HepG2 (cell line): ENCODE measurements around the gene TM9SF2. TPM values are rescaled to one million over a fixed set of nuclear protein-coding genes. Genes with fewer than 3 reads are reported as not detected.

Source experiments
- ATAC-seq: fragments of 200-7000 bp; cut with Tn5 transposase; 3 replicates; pipeline ENCODE4 v1.9.1; 2020; ENCODE audit warnings: mild to moderate bottlenecking, moderate library complexity
- BruUV-seq: library from RNA; stranded (reverse); fragments of 400-500 nt; replicated peaks from 2 replicates; lab custom pipeline; 2021; lab: Mats Ljungman, UMichigan
- CTCF ChIA-PET: fragments of 300-600 bp; formaldehyde crosslinking; extraction: SDS; loops from one replicate; lab custom pipeline; 2021; ENCODE audit warnings: low total read pairs, inconsistent platforms, low intra/inter-chr PET ratio; lab: Yijun Ruan, JAX
- POLR2A ChIA-PET: fragments of 350-600 bp; sonication (Branson Sonifier 250); formaldehyde crosslinking; loops from one replicate; lab custom pipeline; 2020; ENCODE audit warnings: antibody characterized with exemption, inconsistent platforms; lab: Yijun Ruan, JAX
- DNase-seq: peaks from one replicate; pipeline ENCODE4 v3.0.0-alpha.2; 2015; ENCODE audit warnings: low spot score
- FAIRE-seq: peaks from 3 replicates; lab custom pipeline; 2011; peaks lifted over from hg19 to GRCh38; lab: Jason Lieb, UNC
- H2AFZ ChIP-seq: one replicate; pipeline ENCODE4 v1.6.1; 2011; ENCODE audit warnings: low read length, inconsistent platforms
- H3K27ac ChIP-seq: fragments of 300-600 bp; 3 replicates; pipeline ENCODE4 v1.8.0; 2011; ENCODE audit warnings: mixed run types, mild to moderate bottlenecking, mixed read lengths, low read length, inconsistent platforms; ENCODE audit not compliant: insufficient read depth; ENCODE audit errors: extremely low read length
- H3K27me3 ChIP-seq, 2 experiments: fragments of 200-600 bp in 1 of 2; 2 replicates in 1 of 2; 3 replicates in 1 of 2; pipeline versions ENCODE4 v1.6.0 to v1.8.0; 2011; ENCODE audit warnings: low read length in 2 of 2, mild to moderate bottlenecking in 2 of 2, moderate library complexity in 2 of 2, inconsistent platforms in 1 of 2; ENCODE audit not compliant: insufficient read depth in 2 of 2, control insufficient read depth in 1 of 2
- H3K36me3 ChIP-seq, 2 experiments: fragments of 200-600 bp in 1 of 2; replicated peaks in 1 of 2; 2 replicates in 1 of 2; 3 replicates in 1 of 2; pipeline versions ENCODE4 v1.5.1 to v1.8.0; 2011; ENCODE audit warnings: low read length in 2 of 2, inconsistent platforms in 1 of 2; ENCODE audit not compliant: insufficient read depth in 2 of 2, control insufficient read depth in 1 of 2
- H3K4me1 ChIP-seq: 2 replicates; pipeline ENCODE4 v1.5.1; 2012; ENCODE audit warnings: low read length, inconsistent platforms; ENCODE audit not compliant: insufficient read depth
- H3K4me2 ChIP-seq: 2 replicates; pipeline ENCODE4 v1.6.0; 2011; ENCODE audit warnings: low read depth, low read length, inconsistent platforms
- H3K4me3 ChIP-seq, 3 experiments: fragments of 200-600 bp in 1 of 3; sonication (generic), shearing (Covaris generic) in 1 of 3; replicated peaks in 1 of 3; 2 replicates each; pipeline ENCODE4 v1.5.1; 2011 to 2016; ENCODE audit warnings: low read length in 3 of 3, inconsistent platforms in 2 of 3, low read depth in 2 of 3, mild to moderate bottlenecking in 2 of 3, control low read depth in 1 of 3, mixed read lengths in 1 of 3; ENCODE audit not compliant: insufficient read depth in 1 of 3
- H3K79me2 ChIP-seq: one replicate; pipeline ENCODE4 v1.6.1; 2011; ENCODE audit warnings: low read length, inconsistent platforms; ENCODE audit not compliant: insufficient read depth
- H3K9ac ChIP-seq: 2 replicates; pipeline ENCODE4 v1.6.0; 2011; ENCODE audit warnings: mild to moderate bottlenecking, low read depth, low read length, inconsistent platforms; ENCODE audit not compliant: insufficient read depth
- H3K9me3 ChIP-seq: 2 replicates; pipeline ENCODE4 v1.5.1; 2012; ENCODE audit warnings: mild to moderate bottlenecking, low read length
- H4K20me1 ChIP-seq: 2 replicates; pipeline ENCODE4 v1.6.0; 2011; ENCODE audit warnings: inconsistent platforms, mild to moderate bottlenecking, low read length, moderate library complexity; ENCODE audit not compliant: insufficient read depth
- ATF2 ChIP-seq: sonication (generic); formaldehyde crosslinking; IDR thresholded peaks from 2 replicates; pipeline ENCODE4 v1.4.0; 2020; ENCODE audit warnings: missing genetic modification reagents
- JDP2 ChIP-seq: sonication (generic); formaldehyde crosslinking; IDR thresholded peaks from 2 replicates; pipeline ENCODE4 v1.8.1; 2022; ENCODE audit warnings: missing genetic modification reagents, borderline replicate concordance
- KAT7 ChIP-seq: IDR thresholded peaks from 2 replicates; pipeline ENCODE4 v1.6.1; 2018; ENCODE audit warnings: borderline replicate concordance, missing compliant biosample characterization
- MXD3 ChIP-seq: IDR thresholded peaks from 2 replicates; pipeline ENCODE4 v1.6.1; 2016; ENCODE audit warnings: mild to moderate bottlenecking, missing biosample characterization, missing genetic modification reagents
- ZBTB7B ChIP-seq: sonication (generic); formaldehyde crosslinking; IDR thresholded peaks from 2 replicates; pipeline ENCODE4 v1.4.0; 2020; ENCODE audit warnings: missing genetic modification reagents
- ZNF496 ChIP-seq: sonication (generic); formaldehyde crosslinking; IDR thresholded peaks from 2 replicates; pipeline ENCODE4 v1.8.1; 2023; ENCODE audit warnings: mild to moderate bottlenecking, moderate library complexity, missing genetic modification reagents; ENCODE audit not compliant: insufficient replicate concordance
- ZNF691 ChIP-seq: sonication (generic); formaldehyde crosslinking; IDR thresholded peaks from 2 replicates; pipeline ENCODE4 v1.4.0; 2020; ENCODE audit warnings: missing genetic modification reagents, low read depth, mild to moderate bottlenecking, borderline replicate concordance
- ZNF850 ChIP-seq: sonication (generic); formaldehyde crosslinking; conservative IDR thresholded peaks from 2 replicates; pipeline ENCODE4 v1.9.0; 2021; ENCODE audit warnings: mild to moderate bottlenecking, missing genetic modification reagents
- WGBS: methylation state at CpG from one replicate; pipeline ENCODE4 v1.1.6; 2017; ENCODE audit warnings: low lambda C conversion rate; 5-methylcytosine and 5-hydroxymethylcytosine counted together
- in situ Hi-C: cut with HindIII; loops from 2 replicates; pipeline ENCODE4 v1.10.0; 2017; ENCODE audit warnings: low pct_unique_long_range_greater_than_20kb; ENCODE audit not compliant: extremely low pct_ligation_motif_present
- intact Hi-C: fragments of 100-400 bp; cut with micrococcal nuclease; formaldehyde crosslinking; loops from one replicate; pipeline ENCODE4 v1.10.0; 2022; ENCODE audit not compliant: unreplicated experiment
- polyA plus RNA-seq, 8 experiments: library from polyadenylated mRNA; depleted of rRNA in 3 of 8; stranded (reverse) in 7 of 8; unstranded in 1 of 8; fragments of >200 nt; fragmentation: Illumina TruSeq in 4 of 8; extraction: Trizol in 4 of 8; gene quantifications; 2 replicates each; pipeline versions ENCODE4 v1.2.1 to v1.2.3, GENCODE V29; 2011 to 2016; ENCODE audit warnings: low read depth in 4 of 8, missing spikeins in 1 of 8, mixed read lengths in 1 of 8; ENCODE audit not compliant: insufficient read depth in 1 of 8
- total RNA-seq, 5 experiments: library from RNA; depleted of rRNA; stranded (reverse); fragments of >200 nt; fragmentation: Illumina TruSeq; extraction: Trizol; gene quantifications; 2 replicates each; pipeline ENCODE4 v1.2.3, GENCODE V29; 2016; ENCODE audit warnings: low read depth in 1 of 5
- TF ChIP-seq, protein P1 (sequence below): sonication (generic); formaldehyde crosslinking; IDR thresholded peaks from 2 replicates; pipeline ENCODE4 v1.4.0; 2020; ENCODE audit warnings: missing genetic modification reagents

Gene TM9SF2
- total and polyA plus RNA-seq, 2 of the 13 experiments (the other 11 are each of a cell fraction or from before 2014, with no cell fraction given): 94.1 to 123 TPM

DNA sequence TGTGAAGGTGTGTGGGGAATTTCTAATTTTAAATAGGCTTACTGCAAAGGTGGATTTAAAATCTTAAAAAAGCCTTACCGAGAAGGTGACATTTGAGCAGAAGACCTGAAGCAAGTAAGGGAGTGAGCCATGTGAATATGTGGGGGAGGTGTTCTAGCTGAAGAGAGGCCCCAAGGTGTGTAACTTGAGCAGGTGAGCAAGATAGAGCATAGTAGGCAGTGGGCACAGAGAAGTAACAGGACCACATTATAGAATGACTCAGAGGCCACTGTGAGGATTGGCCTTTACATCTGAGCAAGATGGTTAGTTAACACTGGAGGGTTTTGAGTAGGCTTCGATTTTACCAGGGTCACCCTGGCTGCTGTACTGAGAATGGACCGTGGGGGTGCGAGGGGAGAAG, 22.6 kb downstream of the TM9SF2 start:
- intact Hi-C loops: no loop called here
- peaks cover 18 to 71% of the 10 kb centered on the region in 2 experiments for H3K36me3 ChIP-seq
- no peak overlapping the region for H2AFZ ChIP-seq
- no peak for FAIRE-seq
- H3K4me1 ChIP-seq: no peaks in the 10 kb centered on the region; the same call in 1 of the 2 replicates
- H3K79me2 ChIP-seq: peaks cover 4% of the 10 kb centered on the region
- no peak overlapping the region for H3K9ac ChIP-seq
- no peaks in the 10 kb centered on the region for H3K9me3 ChIP-seq
- H4K20me1 ChIP-seq: no peaks in the 10 kb centered on the region; the same call in 1 of the 2 replicates
- TF ChIP-seq JDP2 (CRISPR knock-in tag) (no peak), ZNF850 (CRISPR knock-in tag) (no peak), ZNF691 (no peak), ZBTB7B (CRISPR knock-in tag) (no peak), MXD3 (no peak), KAT7 (CRISPR knock-in tag) (no peak), ATF2 (CRISPR knock-in tag) (no peak), ZNF496 (CRISPR knock-in tag) (no peak)
- TF ChIP-seq, protein P1, sequence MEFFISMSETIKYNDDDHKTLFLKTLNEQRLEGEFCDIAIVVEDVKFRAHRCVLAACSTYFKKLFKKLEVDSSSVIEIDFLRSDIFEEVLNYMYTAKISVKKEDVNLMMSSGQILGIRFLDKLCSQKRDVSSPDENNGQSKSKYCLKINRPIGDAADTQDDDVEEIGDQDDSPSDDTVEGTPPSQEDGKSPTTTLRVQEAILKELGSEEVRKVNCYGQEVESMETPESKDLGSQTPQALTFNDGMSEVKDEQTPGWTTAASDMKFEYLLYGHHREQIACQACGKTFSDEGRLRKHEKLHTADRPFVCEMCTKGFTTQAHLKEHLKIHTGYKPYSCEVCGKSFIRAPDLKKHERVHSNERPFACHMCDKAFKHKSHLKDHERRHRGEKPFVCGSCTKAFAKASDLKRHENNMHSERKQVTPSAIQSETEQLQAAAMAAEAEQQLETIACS (CRISPR knock-in tag): no peak
- ChIA-PET POLR2A (no interaction called here), CTCF (no interaction called here)
- no peak overlapping the region for H3K4me2 ChIP-seq
- WGBS: 84% methylated on average over 4 of the region's 4 CpGs
- H3K27ac ChIP-seq: no peak overlapping the region
- ATAC-seq: no peak
- H3K4me3 ChIP-seq: no peak overlapping the region
- in situ Hi-C loops: no loop called here
- no peaks in the 10 kb centered on the region for H3K27me3 ChIP-seq
- no peak for DNase-seq
- no TSS peak for BruUV-seq
